HG03520 (cell line): Measurements from ENCODE around the gene ADIPOR2.

Experiments
- ATAC-seq: cut with Tn5 transposase; IDR thresholded peaks from one replicate; pipeline ENCODE4 v1.9.1; 2021; ENCODE audit warnings: mild to moderate bottlenecking, moderate library complexity; ENCODE audit not compliant: unreplicated experiment

Gene ADIPOR2

DNA sequence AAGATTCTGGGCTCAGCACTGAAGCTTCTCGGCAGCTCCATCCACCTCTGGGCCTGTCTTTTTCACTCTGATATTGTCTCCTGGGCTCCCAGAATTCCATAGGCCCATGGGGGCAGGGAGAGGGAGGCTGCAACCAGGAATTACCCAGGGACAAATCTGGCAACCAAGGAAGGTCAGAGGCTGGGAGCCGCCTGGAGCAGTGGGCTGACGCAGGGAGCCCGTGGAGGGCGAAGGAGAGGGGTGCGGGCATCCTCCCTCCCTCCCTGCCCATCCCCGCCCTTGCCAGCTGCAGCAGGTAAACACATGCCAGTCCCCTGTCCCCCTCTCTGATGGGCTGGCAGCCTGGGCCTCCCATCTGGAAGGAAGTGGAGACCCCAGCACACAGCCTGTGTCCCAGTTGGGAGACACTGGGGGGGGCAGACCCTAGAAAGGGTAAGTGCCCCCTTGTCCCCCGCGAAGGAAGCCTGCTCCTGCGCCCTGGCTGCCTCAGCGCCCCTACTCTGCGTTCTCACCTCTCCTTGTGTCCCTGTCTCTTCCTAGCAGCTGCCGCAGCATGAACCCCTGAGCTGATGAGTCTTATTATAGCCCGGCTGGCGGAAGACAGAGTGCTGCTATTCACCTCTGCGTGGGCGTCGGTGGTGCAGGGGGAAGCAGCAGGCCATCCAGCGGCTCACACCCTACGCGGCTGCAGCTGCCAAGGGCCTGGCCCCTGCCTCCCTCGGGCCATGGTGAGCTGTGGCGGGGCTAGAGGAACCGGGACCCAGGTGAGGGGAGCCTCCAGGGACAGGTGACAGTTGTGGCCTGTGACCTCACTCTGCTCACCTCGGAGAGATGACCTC lies 136.2 kb downstream of the ADIPOR2 start:
- no peak for ATAC-seq

DNA sequence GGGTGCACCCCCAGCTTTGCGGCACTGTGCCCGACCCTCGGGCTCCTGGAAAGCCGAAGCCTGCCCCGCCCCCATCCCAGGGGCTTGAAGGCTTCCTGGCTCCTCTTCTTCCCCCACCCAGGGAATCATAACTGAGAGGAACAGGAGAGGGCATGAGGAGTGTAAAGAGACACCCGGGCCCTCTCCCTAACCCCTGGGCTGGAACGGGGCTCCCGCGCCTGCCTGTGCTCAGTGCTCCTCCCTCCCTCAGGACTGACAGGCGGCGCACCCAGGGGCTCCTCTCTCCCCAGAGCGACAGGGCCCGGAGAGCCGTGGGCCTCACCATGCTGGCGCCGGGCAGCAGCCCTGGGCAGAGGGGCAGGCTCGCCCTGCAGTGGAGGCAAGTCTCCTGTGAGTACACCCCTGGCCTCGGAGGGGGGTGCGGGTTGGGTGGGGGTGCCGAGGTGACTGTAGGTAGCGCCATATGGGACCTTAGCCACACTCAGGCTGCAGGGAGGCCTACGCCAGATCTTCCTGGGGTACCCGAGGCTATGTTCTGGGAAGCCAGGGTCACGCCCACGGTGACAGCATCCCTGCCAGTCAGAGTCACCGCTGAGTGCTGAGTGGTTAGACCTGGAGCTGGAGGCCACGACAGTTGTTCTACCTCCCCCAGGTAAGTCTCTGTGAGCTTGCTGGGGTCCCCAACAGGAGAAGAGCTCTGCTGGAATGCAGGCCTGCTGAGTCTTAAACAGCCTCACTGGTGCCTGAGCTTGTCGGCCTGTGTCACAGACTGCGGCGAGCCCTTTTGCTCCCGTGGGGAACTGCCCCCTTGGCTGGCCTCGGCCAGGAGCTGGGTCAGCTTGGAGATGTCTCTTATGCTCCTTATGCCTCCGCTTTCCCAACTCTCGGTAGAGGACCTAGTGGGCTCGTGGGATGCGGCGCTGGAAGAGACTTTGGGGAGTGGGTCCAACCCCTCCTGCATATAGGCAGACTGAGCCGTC lies 137.2 kb downstream of the ADIPOR2 start:
- ATAC-seq = no peak

- no peak for ATAC-seq
Observed at GRCh38 chr12:1828856-1829255, 138.0 kb downstream of the ADIPOR2 start.

DNA sequence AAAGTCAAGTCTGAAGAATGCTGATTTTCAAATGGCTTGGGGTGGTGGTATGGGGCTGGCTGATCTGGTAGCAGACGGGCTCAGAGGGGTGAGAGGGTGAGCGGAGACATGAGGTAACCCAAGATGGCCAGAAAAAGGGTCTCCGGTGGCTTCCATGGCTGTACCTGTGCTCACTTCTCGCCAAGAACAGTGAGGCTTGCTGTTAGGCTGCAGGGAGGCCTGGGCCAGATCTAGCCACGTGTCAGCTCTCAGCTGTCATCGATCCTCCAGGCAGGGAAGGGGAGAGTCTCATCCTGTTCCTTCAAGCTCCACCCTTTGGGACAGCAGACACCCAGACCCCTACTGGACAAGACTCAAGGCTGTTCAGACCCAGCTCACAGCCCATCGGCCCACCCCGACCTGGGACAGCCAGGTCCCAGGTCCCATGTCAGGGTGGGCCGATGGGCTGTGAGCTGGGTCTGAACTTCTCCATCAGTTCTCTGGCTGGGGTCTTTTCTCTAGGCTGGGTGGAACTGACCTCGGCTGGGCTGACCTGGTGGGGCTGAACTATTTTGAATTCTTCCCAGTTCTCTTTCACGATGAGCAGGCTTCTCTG lies 138.5 kb downstream of the ADIPOR2 start:
- ATAC-seq = no peak

DNA sequence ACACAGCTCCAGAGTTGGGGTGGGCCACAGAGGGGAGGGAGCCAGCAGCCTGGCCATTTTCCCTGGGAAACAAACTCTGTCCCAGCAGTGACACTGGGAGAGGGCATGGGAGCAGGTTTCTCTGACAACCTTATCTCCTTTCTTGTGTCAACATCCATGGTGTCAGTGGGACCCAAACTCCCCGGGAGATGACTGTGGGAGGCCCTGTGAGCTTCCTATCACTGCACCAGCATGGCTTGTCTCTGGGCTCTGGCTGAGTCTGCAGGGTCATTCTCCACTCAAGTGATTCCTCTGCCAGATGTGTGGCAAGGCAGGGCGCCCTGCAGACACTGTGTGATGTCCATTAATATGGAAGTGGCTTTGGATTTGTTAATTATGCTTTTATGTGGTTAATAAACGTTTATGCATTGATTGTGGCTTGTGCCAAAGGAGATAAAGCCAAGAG lies 139.6 kb downstream of the ADIPOR2 start:
- ATAC-seq = no peak

DNA sequence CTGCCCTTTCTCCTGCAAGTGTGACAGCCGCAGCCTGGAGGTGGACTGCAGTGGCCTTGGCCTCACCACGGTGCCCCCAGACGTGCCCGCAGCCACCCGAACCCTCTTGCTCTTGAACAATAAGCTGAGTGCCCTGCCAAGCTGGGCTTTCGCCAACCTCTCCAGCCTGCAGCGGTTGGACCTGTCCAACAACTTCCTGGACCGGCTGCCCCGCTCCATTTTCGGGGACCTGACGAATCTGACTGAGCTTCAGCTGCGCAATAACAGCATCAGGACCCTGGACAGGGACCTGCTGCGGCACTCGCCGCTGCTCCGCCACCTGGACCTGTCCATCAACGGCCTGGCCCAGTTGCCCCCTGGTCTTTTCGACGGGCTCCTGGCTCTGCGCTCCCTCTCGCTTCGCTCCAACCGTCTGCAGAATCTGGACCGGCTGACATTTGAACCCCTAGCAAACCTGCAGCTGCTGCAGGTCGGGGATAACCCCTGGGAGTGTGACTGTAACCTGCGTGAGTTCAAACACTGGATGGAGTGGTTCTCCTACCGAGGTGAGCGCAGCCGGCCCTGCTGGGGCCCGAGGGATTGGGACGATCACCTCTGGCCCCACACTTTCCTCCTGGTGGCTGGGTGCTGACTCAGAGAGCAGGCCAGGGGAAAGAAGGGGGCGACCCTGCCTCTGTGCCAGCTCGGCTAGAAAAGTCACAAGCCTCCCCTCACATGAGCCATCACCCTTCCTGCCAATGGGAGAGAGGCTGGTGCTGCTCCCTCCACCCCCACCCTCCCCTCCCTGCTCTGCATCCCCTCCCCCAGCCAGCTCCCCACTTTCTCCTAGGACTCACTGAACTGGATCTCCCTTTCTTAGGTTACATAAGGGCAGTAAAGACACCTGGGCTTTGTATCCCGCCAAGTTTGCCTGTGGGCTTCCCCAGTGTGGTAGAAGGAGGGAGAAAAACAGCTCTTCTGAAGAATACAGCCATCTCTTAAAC lies 140.4 kb downstream of the ADIPOR2 start:
- no peak for ATAC-seq

GRCh38 chr12:1832801-1833595 lies 142.1 kb downstream of the ADIPOR2 start:
- ATAC-seq = no peak

GRCh38 chr12:1833596-1834028 lies 142.7 kb downstream of the ADIPOR2 start:
- no peak for ATAC-seq

DNA sequence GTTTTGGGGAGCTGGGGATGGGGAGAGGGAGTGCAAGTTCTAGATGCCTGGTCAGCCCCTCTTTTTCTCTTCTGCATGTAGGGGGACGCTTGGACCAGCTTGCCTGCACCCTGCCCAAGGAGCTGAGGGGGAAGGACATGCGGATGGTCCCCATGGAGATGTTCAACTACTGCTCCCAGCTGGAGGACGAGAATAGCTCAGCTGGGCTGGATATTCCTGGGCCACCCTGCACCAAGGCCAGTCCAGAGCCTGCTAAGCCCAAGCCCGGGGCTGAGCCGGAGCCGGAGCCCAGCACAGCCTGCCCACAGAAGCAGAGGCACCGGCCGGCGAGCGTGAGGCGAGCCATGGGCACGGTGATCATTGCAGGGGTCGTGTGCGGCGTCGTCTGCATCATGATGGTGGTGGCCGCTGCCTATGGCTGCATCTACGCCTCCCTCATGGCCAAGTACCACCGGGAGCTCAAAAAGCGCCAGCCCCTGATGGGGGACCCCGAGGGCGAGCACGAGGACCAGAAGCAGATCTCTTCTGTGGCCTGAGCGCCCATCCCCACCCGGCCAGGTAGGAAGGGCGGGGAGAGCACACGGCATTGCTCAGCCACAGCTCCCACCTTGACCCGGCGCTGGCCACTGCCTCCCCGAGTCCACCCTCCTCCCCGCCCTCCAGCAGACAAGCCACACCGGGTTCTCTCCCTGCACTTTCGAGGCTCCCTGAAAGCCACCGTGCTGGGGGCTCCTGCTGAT lies 143.5 kb downstream of the ADIPOR2 start:
- no peak for ATAC-seq

GRCh38 chr12:1835211-1836131 lies 144.6 kb downstream of the ADIPOR2 start:
- ATAC-seq = no peak

DNA sequence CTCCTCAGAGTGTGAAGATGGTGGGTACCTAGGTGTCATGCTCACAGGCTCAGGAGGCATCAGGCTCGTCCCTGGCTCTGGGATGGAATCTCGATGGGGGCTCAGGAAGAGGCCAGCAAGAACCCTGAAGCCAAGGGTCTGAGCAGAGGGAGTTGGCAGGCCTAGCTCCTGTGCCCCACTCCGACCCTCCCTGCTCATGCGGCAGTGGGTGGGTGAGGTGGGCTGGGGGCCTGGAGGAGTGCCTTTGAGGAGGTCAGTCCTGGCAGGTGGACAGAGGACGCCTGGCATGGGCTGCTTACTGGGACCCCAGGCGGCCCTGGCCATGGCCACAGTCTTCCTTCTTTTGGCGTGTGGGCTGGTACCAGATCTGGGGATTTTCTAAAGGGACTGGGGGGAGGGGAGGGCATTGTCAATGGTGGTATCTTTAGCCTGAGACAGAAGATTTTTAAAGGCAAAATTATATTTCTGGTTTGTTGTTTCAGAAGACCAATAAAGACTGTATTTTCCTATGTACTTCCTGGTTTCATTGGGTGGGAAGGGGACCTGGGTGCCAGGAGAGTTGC lies 145.5 kb downstream of the ADIPOR2 start:
- no peak for ATAC-seq

GRCh38 chr12:1836854-1837421 lies 146.1 kb downstream of the ADIPOR2 start:
- no peak for ATAC-seq

DNA sequence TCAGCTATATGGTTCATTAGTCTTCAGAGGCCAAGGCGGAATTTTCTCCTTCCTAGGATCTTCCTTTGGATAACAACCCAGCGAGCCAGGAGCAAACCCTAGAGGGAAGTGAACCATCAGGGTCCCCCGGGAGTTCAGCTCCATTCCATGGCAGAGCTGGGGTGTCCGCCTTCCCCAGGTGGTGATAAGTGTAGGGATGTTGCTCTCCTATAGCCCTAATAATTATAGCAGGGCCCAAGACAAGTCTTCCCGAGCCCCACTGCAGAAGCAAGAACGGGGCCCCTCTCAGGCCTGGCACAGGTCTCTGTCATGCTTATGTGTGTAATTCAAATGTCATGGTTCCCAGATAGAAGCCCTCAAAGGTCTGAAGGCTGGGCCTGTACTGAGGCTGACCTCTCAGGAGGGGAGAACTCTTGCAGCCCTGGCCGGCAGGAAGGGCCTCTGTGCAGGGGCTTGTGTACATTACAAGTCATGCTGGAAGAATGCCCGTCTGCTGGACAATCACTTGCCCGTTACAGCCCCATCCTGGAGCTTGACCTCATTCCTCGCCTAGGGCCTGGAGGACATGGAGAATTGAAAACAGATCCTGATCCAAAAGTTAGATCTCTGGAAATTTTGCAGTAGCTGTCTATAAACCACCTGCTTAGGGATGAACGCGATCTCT lies 146.8 kb downstream of the ADIPOR2 start:
- no peak for ATAC-seq
